MM.1S (cell line): ENCODE measurements around the gene CMTR1.

Experiments used
- EZH2 ChIP-seq: fragments of 300-600 bp; sonication (generic); optimal IDR thresholded peaks from 2 replicates; pipeline ENCODE3; 2017; ENCODE audit warnings: low read depth, mild to moderate bottlenecking, antibody characterized with exemption, low read length, mixed read lengths
- EZH2phosphoT487 ChIP-seq: fragments of 300-600 bp; sonication (generic); IDR thresholded peaks from 2 replicates; pipeline ENCODE4 v1.6.1; 2018; ENCODE audit warnings: antibody characterized with exemption, low read length
- TF ChIP-seq, protein P1 (sequence below): fragments of 300-600 bp; sonication (generic); IDR thresholded peaks from 2 replicates; pipeline ENCODE4 v1.5.1; 2016; ENCODE audit warnings: antibody characterized with exemption, low read length, mixed read lengths

DNA sequence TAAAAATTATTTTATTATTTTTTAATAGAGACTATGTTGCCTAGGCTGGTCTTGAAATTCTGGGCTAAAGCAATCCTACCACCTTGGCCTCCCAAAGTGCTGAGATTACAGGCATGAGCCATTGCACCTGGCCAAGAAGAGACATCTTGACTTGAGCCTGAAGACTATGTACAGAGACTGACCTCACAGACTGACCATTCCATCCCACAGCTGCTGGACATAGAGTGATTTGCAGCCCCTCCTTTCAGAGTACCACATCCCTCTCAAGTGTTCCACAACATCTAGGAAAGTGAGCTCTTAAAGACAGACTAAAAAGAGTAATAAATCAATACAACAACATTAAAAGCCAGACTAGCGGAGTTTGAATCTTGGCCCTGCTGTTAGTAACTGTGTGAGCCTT, 40.2 kb upstream of the CMTR1 start:
- TF ChIP-seq, protein P1, sequence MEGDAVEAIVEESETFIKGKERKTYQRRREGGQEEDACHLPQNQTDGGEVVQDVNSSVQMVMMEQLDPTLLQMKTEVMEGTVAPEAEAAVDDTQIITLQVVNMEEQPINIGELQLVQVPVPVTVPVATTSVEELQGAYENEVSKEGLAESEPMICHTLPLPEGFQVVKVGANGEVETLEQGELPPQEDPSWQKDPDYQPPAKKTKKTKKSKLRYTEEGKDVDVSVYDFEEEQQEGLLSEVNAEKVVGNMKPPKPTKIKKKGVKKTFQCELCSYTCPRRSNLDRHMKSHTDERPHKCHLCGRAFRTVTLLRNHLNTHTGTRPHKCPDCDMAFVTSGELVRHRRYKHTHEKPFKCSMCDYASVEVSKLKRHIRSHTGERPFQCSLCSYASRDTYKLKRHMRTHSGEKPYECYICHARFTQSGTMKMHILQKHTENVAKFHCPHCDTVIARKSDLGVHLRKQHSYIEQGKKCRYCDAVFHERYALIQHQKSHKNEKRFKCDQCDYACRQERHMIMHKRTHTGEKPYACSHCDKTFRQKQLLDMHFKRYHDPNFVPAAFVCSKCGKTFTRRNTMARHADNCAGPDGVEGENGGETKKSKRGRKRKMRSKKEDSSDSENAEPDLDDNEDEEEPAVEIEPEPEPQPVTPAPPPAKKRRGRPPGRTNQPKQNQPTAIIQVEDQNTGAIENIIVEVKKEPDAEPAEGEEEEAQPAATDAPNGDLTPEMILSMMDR, result no peak
- TF ChIP-seq EZH2 (no peak), EZH2phosphoT487 (no peak)
